MV-4-11 (cell line): ENCODE measurements around the gene GRID2.
"Not testable (repeated sequence)": the region's sequence is repeated elsewhere in the genome, so short reads cannot be mapped to it uniquely, and the experiment has no call there.

Experiments used
- DNase-seq: peaks from one replicate; lab custom pipeline; 2025; lab: John Stamatoyannopoulos, UW

GRID2 gene

DNA sequence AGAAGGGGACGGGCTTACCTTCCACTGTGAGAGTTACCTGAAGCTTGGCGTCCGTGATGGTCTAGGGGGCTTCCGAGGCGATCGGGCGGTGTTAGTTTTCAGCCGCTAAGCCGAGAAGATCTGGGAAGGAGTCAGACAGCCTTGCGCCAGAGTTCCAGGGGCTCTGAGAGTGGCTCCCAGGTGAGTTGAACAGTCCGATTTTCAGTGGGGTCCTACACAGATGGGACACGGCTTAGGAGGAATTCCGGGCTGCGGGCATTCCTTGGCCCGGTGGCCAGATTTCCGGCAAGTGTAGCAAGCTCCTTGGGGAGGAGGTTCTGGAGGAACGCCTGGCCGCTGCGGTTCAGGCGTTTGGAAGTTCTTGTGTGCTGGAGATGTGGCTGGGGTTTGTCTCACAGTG is 138.4 kb downstream of the GRID2 start:
- DNase-seq = not testable (repeated sequence)

DNA sequence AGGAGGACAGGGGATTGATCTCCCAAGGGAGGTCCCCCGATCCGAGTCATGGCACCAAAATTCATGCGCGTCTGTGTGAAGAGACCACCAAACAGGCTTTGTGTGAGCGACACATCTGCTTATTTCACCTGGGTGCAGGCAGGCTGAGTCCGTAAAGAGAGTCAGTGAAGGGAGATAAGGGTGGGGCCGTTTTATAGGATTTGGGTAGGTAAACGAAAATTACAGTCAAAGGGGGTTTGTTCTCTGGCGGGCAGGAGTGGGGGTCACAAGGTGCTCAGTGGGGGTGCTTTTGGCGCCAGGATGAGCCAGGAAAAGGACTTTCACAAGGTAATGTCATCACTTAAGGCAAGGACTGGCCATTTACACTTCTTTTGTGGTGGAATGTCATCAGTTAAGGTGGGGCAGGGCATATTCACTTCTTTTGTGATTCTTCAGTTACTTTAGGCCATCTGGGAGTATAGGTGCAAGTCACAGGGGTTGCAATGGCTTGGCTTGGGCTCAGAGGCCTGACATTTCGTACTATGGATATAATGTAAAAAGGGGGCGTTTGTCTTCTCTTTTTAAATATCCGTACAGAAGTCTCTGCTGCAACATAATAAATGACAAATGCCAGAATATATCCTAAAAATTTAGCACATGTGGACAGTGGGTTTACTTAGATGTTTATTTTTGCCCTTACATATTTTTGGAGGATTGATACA is 140.5 kb downstream of the GRID2 start:
- DNase-seq = not testable (repeated sequence)

DNA sequence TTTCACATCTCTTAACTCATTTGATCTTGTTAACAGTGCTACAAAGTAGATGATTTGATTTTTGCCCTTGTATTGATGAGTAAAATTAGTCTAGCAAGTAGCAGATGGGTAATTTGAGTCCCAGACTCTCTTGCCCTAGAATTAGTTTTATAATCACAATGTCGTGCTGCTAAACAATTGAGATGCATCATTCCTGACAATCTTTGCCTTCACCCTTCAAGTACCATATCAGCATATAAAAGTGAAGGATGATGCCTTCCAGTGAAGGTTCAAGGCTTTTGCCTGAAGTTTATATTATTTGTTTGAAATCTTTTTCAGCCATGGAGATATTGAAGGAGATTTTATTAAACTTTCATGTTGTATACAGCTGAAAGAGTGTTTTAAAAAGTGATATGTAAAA is 141.4 kb downstream of the GRID2 start:
- no peak for DNase-seq

DNA sequence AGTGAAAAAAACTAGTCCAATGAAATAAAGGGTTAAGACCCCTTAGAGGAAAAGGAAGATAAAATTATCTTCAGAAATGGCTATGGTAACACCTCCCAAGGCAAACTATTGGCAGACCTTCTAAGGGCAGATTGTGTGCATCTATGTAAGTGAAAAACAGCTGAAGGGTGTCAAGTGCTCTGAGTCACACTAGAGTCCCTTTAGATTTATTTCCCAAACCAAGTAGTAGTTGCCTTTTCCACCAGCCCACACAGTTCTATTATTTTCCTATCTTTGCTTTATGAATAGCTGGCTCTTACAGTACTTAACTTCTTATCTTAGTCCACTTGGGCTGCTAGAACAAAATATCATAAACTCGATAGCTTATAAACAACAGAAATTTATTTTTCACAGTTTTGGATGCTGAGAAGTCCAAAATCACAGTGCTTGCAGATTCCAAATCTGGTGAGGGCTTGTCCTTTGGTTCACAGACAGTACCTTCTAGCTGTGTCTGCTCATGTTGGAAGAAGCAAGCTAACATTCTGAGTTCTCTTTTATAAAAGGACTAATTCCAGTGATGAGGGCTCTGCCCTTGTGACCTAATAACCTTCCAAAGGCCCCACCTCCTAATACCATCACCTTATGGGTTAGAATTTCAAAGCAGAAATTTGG is 143.6 kb downstream of the GRID2 start:
- no peak for DNase-seq

DNA sequence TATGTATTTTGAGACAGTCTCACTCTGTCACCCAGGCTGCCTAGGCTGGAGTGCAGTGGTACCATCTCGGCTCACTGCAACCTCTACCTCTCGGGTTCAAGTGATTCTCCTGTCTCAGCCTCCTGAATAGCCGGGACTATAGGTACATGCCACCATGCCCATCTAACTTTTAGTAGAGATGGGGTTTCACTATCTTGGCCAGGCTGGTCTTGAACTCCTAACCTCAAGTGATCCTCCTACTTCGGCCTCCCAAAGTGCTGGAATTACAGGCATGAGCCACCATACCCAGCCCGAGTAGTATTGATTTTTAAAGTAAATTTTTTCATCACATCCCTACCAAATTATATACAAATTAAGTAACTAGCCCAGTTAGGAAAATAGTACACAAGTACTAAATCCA is 144.4 kb downstream of the GRID2 start:
- DNase-seq = not testable (repeated sequence)

DNA sequence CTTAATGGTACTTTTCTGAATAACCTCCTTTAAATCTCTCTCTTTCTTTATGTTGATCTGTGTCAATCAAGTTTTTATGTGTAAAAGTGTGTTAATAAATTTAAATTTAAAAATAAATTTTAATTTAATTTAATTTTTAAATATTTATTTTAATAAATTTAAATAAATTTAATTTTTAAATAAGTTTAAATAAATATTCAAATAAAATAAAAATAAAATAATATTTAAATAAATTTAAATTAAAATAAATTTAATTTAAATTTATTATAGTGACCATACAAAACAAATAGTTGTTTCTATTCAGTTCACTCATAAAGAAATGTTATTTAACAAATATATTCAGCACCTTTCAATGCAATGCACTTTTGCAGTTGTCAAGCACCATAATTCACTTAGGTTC is 146.9 kb downstream of the GRID2 start:
- DNase-seq = no peak

DNA sequence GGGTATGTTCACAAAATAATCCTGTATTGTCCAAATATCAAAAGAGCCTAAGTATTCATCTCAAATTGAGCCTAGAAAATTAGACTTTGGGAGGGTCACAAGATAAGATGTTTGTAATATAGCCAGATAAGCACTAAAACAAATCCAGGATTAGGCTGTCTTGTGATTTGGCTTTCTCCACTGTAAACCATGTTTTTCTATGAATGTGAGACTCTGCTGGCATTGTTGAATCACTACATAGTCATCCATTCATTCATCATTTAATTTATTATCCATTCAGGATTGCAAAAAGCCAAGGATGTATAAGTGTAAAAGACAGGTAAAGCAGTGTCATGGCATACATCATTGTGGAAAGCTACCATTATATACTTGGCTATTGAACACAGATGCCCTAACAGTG is 148.0 kb downstream of the GRID2 start:
- no peak for DNase-seq

DNA sequence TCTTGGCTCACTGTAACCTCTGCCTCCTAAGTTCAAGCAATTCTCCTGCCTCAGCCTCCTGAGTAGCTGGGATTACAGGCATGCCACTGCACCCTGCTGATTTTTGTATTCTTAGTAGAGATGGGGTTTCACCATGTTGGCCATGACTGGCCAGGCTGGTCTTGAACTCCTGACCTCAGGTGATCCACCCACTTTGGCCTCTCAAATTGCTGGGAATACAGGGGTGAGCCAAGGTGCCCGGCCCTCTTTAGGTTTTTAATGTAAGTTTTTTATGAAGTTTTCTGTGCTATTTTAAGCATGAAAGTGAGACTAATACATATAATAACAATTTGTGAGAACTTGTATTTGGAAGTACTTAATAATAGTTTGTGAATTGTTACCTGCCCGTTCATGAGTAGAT is 148.6 kb downstream of the GRID2 start:
- not testable (repeated sequence) for DNase-seq

DNA sequence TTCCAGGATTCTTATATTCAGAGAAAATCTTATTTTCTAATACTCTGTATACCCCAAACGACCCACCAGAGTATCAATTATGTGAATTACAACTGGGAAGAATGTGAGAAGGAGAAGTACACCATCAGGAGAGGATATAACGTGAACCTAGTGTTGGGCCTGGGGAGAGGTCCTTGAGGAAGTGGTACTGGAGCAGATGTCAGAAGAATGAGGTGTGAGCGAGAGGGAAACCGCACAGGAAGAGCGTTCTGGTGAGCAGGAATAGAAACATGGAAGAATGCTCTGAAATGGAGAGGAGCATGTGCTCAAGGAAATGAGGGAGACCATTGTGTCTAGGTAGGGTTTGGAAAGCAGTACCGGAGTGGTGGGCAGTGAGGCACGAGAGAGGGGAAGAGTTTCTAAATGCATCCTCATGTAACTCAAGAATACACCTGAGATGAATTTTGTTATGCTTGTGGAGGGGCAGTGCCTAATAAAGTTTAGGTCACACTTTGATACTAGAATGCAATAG is 151.6 kb downstream of the GRID2 start:
- DNase-seq = no peak

DNA sequence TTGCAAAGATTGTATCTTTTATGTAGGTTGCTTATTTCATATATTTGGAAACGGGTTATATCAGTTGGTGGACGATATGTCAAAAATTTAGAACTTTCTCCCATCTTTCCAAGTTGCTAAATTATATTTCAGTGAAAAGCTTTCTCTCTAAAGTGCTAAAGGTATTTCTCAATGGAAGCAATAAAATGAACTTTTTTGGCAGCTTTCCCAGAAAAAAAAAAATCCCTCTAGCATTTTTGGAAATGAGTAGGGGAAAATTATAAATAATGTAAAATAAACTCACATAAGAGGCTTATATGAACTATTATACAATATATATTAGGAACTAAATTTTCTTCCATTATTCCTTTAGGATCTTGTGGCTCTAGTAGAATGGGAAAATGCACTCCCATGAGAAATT is 152.2 kb downstream of the GRID2 start:
- no peak for DNase-seq

DNA sequence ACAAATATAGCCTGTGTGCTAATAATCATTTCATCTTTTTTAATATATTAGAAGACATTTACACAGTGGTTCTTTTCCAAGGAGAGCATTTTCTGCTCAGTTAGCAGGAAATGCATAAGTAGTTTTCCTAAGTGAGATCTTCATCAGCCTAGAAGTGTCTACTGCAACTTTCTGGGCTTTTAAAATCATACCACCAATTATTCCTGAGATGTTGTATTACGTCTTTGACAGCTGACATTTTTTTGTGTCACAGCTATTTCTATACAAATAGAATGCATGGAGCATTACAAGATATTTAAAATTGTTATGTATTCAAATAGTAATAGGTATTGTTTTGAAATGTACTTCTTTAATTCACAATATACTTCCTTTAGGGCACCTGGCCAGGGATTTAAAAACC is 158.0 kb downstream of the GRID2 start:
- DNase-seq = no peak

DNA sequence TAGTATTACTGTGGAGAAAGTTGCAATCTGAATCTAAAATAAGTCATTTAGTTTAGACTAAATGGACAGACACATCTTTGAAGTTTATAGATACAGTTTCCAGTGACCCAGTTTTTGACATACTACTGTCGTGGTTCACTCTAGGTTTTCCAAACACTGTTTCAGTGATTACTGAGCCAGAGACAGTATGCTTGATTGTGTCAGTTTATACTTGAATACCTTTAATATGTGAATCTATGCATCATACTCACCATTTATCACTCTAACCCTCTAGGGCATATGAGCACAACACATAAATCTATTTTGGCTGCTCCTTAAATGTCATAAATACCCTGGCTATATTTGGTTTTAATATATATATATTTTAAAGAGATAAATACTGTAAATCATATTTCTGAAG is 173.5 kb downstream of the GRID2 start:
- no peak for DNase-seq

DNA sequence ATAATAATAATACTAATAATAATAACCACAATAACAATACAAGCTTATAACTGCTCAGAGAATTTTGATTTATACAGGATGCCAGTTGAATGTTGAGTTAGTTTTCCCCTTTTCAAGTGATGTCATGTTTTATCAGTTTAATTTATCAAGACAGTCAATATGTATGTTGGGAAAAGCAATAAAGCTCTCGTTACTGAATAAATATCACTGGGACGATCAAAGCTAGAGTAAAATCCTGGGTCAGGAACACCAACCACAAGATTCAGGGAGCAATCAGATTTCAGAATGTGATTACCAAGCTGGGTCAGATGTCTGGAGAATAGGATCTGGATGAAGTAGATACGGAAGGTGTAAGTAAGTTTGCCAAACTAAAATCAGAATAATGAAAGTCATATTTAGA is 179.6 kb downstream of the GRID2 start:
- no peak for DNase-seq

DNA sequence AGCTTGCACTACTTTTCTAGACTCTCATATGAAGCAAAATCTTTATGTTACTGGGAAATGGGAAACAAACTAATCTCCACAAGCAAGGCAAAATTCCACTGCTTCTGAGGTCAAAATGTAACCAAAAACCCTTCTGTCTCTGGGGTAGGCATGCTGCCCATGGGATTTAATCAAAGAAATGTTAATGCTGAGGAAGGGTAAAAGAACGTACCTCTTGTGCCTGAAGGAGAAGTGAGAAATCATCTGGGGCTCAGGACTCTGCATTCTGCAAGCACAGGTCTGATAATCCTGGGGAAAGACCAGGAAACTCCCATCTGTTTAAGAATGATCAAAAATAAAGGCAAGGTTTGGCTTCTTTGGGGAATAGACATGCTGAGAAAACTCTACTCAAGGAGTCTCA is 184.7 kb downstream of the GRID2 start:
- no peak for DNase-seq

DNA sequence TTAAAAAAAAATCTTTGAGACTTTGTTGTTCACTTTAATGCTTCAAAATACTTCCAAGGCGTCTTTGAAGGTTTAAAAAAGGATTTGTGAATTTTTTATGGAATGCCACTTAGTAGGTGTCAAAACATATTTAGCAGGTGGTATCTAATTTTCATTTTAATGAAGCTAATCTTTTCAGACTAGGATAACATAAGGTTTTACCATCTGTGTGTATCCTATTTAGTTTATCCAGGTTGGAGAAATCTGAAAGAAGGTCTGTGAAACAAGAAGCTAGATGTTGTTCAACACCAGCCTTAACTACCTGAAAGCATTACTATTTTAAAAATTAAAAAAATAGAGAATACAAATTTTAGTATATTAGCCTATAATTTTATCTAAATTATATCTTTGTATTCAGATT is 193.4 kb downstream of the GRID2 start:
- DNase-seq = no peak

DNA sequence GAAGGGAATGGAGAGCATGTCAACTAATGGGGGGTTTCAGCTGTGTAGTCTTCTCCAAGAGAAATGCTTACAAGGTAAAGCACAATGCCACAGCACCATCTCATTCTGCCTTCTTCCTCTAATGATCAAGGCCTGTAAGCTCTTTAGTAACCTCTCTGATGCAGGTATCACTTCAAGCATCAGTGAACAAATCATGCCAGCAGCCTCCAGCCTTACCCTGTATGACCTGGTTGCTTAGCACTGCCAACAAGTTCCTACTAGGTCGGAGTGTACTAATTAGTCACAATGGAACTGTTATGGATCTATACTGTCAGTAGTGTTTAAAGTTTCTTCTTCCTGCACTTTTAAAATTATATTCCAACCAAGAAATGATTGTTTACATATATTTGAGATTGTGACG is 197.7 kb downstream of the GRID2 start:
- DNase-seq = no peak

DNA sequence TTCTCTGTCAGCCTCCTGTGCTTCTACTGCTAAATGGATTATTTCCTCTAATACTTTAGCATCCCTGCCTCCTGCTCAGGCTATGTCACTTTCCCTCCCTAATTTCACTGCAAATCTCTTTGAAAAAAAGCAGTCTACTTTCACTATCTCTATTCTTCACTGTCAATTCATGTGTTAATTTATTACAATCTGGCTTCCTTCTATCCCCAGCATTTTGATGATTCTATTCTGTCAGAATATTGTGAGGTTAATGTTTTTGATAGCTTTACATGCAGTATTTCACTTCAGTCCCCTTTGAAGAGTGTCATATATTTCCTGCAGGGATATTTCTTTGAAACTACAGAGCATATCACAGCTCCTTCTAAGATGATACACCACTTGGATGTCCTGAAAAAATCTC is 203.2 kb downstream of the GRID2 start:
- DNase-seq = no peak

DNA sequence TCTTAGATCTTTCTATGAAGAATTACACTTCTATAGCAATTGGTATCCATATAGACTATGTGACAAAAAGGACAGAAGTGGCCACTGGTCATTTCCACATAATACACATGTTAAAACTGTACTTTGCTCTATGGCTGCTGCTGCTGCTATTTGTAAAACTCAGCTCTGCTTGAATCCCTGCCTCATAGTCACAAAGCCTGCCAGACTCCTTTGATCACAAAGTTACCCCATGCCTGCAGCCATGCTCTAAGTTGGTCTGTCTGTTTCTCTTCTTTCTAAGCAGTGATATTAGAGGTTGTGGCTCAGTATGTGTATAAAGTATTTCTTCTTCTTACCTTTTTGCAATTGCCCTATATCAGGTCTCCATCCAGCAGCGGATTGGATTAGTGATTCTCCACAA is 210.9 kb downstream of the GRID2 start:
- no peak for DNase-seq

DNA sequence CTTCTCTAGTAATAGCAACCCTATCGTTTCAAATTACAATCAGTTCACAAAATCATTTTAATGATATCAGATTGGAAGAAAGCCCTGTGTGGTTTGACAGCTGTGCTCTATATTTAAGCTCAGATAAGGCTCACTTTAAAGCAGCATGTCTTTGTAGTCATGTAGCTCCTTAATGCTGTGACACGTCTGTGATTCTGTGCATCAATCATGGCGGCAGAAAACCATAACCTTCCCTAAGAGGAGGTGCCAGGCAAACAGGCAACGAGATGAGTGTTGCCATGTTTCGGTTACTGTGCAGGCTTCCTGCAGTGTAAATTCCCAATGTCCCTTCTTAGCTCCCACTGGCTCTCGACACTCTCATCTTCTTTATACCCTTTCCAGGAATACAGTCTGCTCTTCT is 212.7 kb downstream of the GRID2 start:
- no peak for DNase-seq

DNA sequence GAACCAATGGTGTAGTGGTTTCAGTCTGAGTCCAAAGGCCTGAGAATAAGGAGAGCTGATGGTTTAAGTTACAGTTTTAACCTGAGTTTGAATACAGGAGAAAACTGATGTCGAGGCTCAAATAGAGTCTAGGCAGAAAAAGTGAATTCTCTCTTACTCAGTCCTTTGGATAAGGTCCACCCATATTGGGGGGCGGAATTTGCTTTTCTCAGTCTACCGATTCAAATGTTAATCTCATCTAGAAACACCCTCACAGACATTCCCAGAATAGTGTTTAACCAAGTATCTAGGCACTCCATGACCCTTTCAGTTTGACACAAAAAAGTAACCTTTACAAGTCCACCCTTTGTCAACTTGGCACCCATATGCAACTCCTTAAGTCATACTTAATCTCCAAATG is 216.0 kb downstream of the GRID2 start:
- DNase-seq = no peak

DNA sequence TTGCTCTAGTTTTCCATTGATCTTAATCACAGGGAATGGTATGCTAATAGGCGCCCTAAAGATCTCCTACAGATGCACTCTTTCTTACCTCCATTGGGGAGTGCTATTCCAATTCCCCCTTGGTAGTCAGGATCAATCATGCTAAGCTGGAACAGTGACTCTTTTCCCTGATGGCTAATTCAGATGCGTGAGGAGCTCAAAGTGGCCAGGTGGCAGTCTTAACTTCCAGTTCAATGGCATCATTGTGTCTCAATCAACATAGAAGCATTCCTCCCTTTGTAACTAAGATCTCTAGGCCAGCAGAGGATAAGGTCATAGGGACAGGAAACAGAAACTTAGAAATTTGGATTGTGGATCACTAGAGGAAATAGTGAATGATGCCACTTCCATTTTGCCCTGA is 216.8 kb downstream of the GRID2 start:
- DNase-seq = no peak

DNA sequence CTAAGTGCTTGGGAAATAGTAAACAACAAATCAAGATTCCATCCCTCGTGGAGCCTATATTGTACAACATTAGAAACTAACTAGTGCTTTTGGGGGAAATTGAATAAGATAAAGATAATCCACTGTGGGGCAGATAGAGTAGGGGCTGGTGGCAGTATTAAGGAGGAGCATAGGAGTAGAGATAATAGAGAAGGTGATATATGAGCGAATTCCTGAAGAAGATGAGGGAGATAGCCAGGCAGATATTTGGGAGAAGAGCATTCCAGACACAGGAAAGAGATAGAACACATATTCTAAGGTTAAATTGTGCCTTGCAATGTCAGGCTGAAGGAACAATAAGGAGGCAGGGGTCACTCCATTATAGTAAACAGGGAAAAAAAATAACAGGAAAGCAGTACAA is 218.2 kb downstream of the GRID2 start:
- DNase-seq = no peak

DNA sequence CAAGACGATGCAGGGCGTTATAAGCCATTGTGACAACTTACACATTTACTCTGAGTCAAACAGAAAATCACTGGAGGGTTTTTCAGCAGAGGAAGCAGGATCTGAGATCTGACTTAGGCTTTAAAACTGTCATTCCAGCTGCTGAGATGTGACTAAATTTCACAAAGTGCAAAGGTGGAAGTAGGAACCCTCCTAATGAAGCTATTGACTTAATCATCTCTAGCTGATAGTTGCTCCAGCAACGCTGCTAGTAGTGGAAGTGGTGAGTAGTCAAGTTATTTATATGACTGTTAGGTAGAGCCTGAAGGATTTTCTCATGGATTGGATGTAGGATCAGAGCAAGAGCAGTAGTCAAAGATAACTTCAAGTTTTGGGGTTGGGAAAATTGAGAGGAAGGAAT is 218.6 kb downstream of the GRID2 start:
- DNase-seq = no peak

DNA sequence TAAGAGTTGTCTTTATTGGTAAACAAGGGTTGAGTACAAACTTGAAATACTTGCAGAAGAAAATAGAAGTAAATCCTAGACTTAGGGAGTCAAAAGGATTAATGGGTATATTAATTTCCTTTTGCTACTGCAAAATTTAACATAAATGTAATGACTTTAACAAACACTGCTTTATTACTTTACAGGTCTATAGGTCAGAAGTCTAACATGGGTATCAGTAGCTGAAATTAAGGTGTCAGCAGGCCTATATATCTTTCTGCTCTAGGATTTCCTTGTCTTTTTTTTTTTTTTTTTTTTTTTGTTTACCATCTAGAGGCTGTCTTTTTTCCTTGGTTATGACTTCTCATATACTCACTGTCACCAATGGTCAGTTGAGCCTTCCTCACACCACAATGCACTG is 220.4 kb downstream of the GRID2 start:
- DNase-seq = no peak
